Measurements from ENCODE around the gene SOD1.

GRCh38 chr21:31612894-31613785, 46.4 kb upstream of the SOD1 start:
- TF ChIP-seq CTCF (IDR thresholded peaks at IDR 0.05) = no peak
- TF ChIP-seq POLR2A (IDR thresholded peaks at IDR 0.05) = no peak
